Activated T-cell treated with anti-CD3 and anti-CD28 coated beads, Interleukin-2, amount 50 U/mL, for 72 hours (primary cell): ENCODE results near the gene STAM. TPM values are rescaled to one million over a fixed set of nuclear protein-coding genes. Genes with fewer than 3 reads are reported as not detected.
A peak's percentile ranks its signal among the peaks of the same experiment; 100 is the strongest.

ENCODE experiments used
- ATAC-seq, 2 donors: fragments of 150-1000 bp; cut with Tn5 transposase; replicated peaks in 1 of 2; 2 replicates each; pipeline ENCODE4 v1.10.0; 2021; ENCODE audit warnings: moderate library complexity in 2 of 2, mild to moderate bottlenecking in 1 of 2
- DNase-seq, 2 donors: peaks; one replicate each; pipeline ENCODE4 v3.0.0; 2021 to 2022; ENCODE audit warnings: mixed read lengths in 1 of 2
- H3K27ac Mint-ChIP-seq: one replicate; pipeline ENCODE4 v1.8.0; 2022; ENCODE audit warnings: mild to moderate bottlenecking, moderate library complexity, mixed read lengths
- H3K27me3 Mint-ChIP-seq: one replicate; pipeline ENCODE4 v1.8.0; 2022; ENCODE audit warnings: low read depth, mixed read lengths
- H3K36me3 Mint-ChIP-seq, 2 donors: one replicate each; pipeline ENCODE4 v1.8.0; 2022; ENCODE audit warnings: mixed read lengths in 2 of 2, mild to moderate bottlenecking in 1 of 2; ENCODE audit not compliant: insufficient read depth in 2 of 2
- H3K4me1 Mint-ChIP-seq: one replicate; pipeline ENCODE4 v1.8.0; 2022; ENCODE audit warnings: low read depth, mixed read lengths
- H3K4me3 Mint-ChIP-seq, 2 donors: one replicate each; pipeline ENCODE4 v1.8.0; 2022; ENCODE audit warnings: mild to moderate bottlenecking in 2 of 2, mixed read lengths in 2 of 2, moderate library complexity in 2 of 2
- H3K9me3 Mint-ChIP-seq, 2 donors: one replicate each; pipeline ENCODE4 v1.8.0; 2022; ENCODE audit warnings: mixed read lengths in 2 of 2
- total RNA-seq, 2 donors: library from RNA; stranded (reverse); gene quantifications; one replicate each; pipeline ENCODE4 v1.2.3, GENCODE V29; 2022

Gene STAM
- total RNA-seq, 2 donors from 2014 or later = 33.3 to 36.5 TPM

- peak overlapping the region; percentile 31 to 34 for H3K4me3 Mint-ChIP-seq
- no peak for DNase-seq
- H3K27me3 Mint-ChIP-seq = no peaks in the 10 kb centered on the region
- peaks cover 8 to 11% of the 10 kb centered on the region in 2 donors for H3K9me3 Mint-ChIP-seq
- H3K27ac Mint-ChIP-seq = peak overlapping the region; percentile 46
- H3K36me3 Mint-ChIP-seq = peaks cover 22 to 61% of the 10 kb centered on the region in 2 donors
- ATAC-seq = no peak
- H3K4me1 Mint-ChIP-seq = peaks cover 94% of the 10 kb centered on the region
Measured at GRCh38 chr10:17651896-17652295, 7.9 kb downstream of the STAM start.

GRCh38 chr10:17652585-17652984 is 8.6 kb downstream of the STAM start:
- Mint-ChIP-seq H3K4me1 (peaks cover 94% of the 10 kb centered on the region), H3K4me3 (no peak overlapping the region), H3K9me3 (peaks cover 8 to 11% of the 10 kb centered on the region in 2 donors), H3K27me3 (no peaks in the 10 kb centered on the region), H3K36me3 (peaks cover 22 to 60% of the 10 kb centered on the region in 2 donors), H3K27ac (no peak overlapping the region)
- ATAC-seq (no peak), DNase-seq (no peak)

- H3K27ac Mint-ChIP-seq = peak overlapping the region; percentile 35
- ATAC-seq = no peak
Measured at GRCh38 chr10:17655009-17655408, 11.1 kb downstream of the STAM start.

GRCh38 chr10:17655567-17656146 is 11.7 kb downstream of the STAM start:
- Mint-ChIP-seq H3K27me3 (no peaks in the 10 kb centered on the region), H3K36me3 (peaks cover 11 to 48% of the 10 kb centered on the region in 2 donors), H3K27ac (peak overlapping the region; percentile 57), H3K9me3 (peaks cover 3 to 7% of the 10 kb centered on the region in 2 donors), H3K4me1 (peaks cover 78% of the 10 kb centered on the region), H3K4me3 (peak overlapping the region; percentile 35 to 62)
- ATAC-seq (peak; percentile 74 to 77), DNase-seq (no peak)

More at GRCh38 chr10:17655009-17655408, 11.1 kb downstream of the STAM start:
- no peak for DNase-seq
- no peaks in the 10 kb centered on the region for H3K27me3 Mint-ChIP-seq
- peak overlapping the region in 1 of 2 donors; percentile 62 for H3K4me3 Mint-ChIP-seq
- H3K36me3 Mint-ChIP-seq = peaks cover 15 to 52% of the 10 kb centered on the region in 2 donors
- peaks cover 3 to 7% of the 10 kb centered on the region in 2 donors for H3K9me3 Mint-ChIP-seq
- H3K4me1 Mint-ChIP-seq = peaks cover 84% of the 10 kb centered on the region

GRCh38 chr10:17657103-17657500 is 13.2 kb downstream of the STAM start:
- DNase-seq (no peak), ATAC-seq (no peak)
- Mint-ChIP-seq H3K4me1 (peaks cover 73% of the 10 kb centered on the region), H3K4me3 (peak overlapping the region; percentile 5 to 59), H3K9me3 (peaks cover 3 to 7% of the 10 kb centered on the region in 2 donors), H3K27me3 (no peaks in the 10 kb centered on the region), H3K27ac (peak overlapping the region; percentile 59), H3K36me3 (peaks cover 16 to 40% of the 10 kb centered on the region in 2 donors)

- Mint-ChIP-seq H3K36me3 (peaks cover 9 to 31% of the 10 kb centered on the region in 2 donors), H3K27ac (no peak overlapping the region)
- no peak for ATAC-seq
Measured at GRCh38 chr10:17659365-17659764, 15.4 kb downstream of the STAM start.

GRCh38 chr10:17660921-17661320 is 17.0 kb downstream of the STAM start:
- H3K36me3 Mint-ChIP-seq = peaks cover 7 to 26% of the 10 kb centered on the region in 2 donors
- H3K9me3 Mint-ChIP-seq = no peaks in the 10 kb centered on the region
- H3K27me3 Mint-ChIP-seq = no peaks in the 10 kb centered on the region
- no peak overlapping the region for H3K27ac Mint-ChIP-seq
- no peak for ATAC-seq
- DNase-seq = no peak
- H3K4me3 Mint-ChIP-seq = peak overlapping the region in 1 of 2 donors; percentile 40
- peaks cover 62% of the 10 kb centered on the region for H3K4me1 Mint-ChIP-seq

More at GRCh38 chr10:17659365-17659764, 15.4 kb downstream of the STAM start:
- Mint-ChIP-seq H3K27me3 (no peaks in the 10 kb centered on the region), H3K9me3 (peaks cover 2% of the 10 kb centered on the region in 2 donors), H3K4me1 (peaks cover 74% of the 10 kb centered on the region), H3K4me3 (no peak overlapping the region)
- no peak for DNase-seq

- no peaks in the 10 kb centered on the region for H3K27me3 Mint-ChIP-seq
- ATAC-seq (no peak), DNase-seq (no peak)
- H3K9me3 Mint-ChIP-seq = no peaks in the 10 kb centered on the region
- H3K4me1 Mint-ChIP-seq = peaks cover 57% of the 10 kb centered on the region
- H3K36me3 Mint-ChIP-seq = peaks cover 7 to 24% of the 10 kb centered on the region in 2 donors
- H3K27ac Mint-ChIP-seq = peak overlapping the region; percentile 74
- peak overlapping the region in 1 of 2 donors; percentile 44 for H3K4me3 Mint-ChIP-seq
Measured at GRCh38 chr10:17661510-17661909, 17.6 kb downstream of the STAM start.

GRCh38 chr10:17662193-17663138 is 18.5 kb downstream of the STAM start:
- ATAC-seq (no peak), DNase-seq (no peak)
- Mint-ChIP-seq H3K27ac (peak overlapping the region; percentile 72), H3K4me1 (peaks cover 55% of the 10 kb centered on the region), H3K4me3 (peak overlapping the region in 1 of 2 donors; percentile 44), H3K9me3 (no peaks in the 10 kb centered on the region), H3K36me3 (peaks cover 7 to 20% of the 10 kb centered on the region in 2 donors), H3K27me3 (no peaks in the 10 kb centered on the region)

GRCh38 chr10:17663450-17663849 is 19.5 kb downstream of the STAM start:
- ATAC-seq = no peak

GRCh38 chr10:17665747-17666146 is 21.8 kb downstream of the STAM start:
- DNase-seq (no peak), ATAC-seq (no peak)
- Mint-ChIP-seq H3K27ac (no peak overlapping the region), H3K4me1 (peaks cover 70% of the 10 kb centered on the region), H3K9me3 (no peaks in the 10 kb centered on the region), H3K36me3 (peaks cover 7 to 15% of the 10 kb centered on the region in 2 donors), H3K4me3 (no peak overlapping the region), H3K27me3 (no peaks in the 10 kb centered on the region)

More at GRCh38 chr10:17663450-17663849, 19.5 kb downstream of the STAM start:
- Mint-ChIP-seq H3K4me1 (peaks cover 55% of the 10 kb centered on the region), H3K27me3 (no peaks in the 10 kb centered on the region), H3K4me3 (peak overlapping the region in 1 of 2 donors; percentile 65), H3K36me3 (peaks cover 7 to 16% of the 10 kb centered on the region in 2 donors), H3K9me3 (no peaks in the 10 kb centered on the region), H3K27ac (peak overlapping the region; percentile 58)
- no peak for DNase-seq

- Mint-ChIP-seq H3K4me3 (peak overlapping the region; percentile 5 to 91), H3K9me3 (no peaks in the 10 kb centered on the region), H3K4me1 (peaks cover 63% of the 10 kb centered on the region), H3K27ac (peak overlapping the region; percentile 5), H3K36me3 (peaks cover 0 to 8% of the 10 kb centered on the region in 2 donors), H3K27me3 (no peaks in the 10 kb centered on the region)
- DNase-seq (no peak), ATAC-seq (peak; percentile 53 to 85)
Measured at GRCh38 chr10:17668435-17669184, 24.7 kb downstream of the STAM start.
